ENCODE results near the gene USP38.
"Not testable (repeated sequence)": the region's sequence is repeated elsewhere in the genome, so short reads cannot be mapped to it uniquely, and the experiment has no call there.

The USP38 gene

DNA sequence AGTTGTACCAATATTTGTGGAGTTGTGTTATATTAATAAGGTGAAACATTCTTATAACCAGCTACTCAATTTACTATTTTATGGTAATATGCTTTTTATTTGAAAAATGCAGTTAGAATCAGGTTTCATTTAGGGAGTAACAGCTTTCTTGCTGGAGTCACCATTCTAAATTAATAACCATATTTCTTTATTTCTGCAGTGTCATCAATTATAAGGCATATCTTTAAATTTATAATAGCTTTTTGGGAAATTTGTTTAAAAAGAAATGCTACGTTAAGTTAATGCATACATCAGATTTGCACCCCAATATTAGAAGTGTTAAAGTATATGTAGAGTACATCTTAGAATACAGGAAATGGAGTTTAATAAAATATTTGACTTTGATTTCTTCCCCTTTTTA, 18.9 kb downstream of the USP38 start:
- DNase-seq (ENCODE audit: low read depth in 4 of 4, low spot score in 1 of 4) = no peak

DNA sequence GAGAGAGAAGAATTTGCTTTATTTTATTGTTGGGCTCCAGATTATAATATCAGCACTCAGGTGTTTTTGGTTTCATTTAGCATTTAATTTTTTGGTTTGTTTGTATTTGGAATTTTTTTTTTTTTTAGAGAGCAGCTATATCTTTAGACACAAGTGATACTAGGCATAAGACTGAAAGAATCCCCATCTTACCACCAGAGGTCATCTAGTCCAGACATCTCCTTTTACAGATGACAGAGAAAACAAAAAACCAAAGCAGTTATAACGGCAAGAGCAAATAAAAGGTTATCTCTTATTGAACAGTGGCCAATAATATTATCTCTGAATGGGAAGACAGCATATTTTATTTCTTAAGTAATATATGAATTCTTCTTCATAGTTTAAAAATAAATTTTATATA, 22.8 kb downstream of the USP38 start:
- no peak for DNase-seq (ENCODE audit: low read depth in 4 of 4, low spot score in 1 of 4)

DNA sequence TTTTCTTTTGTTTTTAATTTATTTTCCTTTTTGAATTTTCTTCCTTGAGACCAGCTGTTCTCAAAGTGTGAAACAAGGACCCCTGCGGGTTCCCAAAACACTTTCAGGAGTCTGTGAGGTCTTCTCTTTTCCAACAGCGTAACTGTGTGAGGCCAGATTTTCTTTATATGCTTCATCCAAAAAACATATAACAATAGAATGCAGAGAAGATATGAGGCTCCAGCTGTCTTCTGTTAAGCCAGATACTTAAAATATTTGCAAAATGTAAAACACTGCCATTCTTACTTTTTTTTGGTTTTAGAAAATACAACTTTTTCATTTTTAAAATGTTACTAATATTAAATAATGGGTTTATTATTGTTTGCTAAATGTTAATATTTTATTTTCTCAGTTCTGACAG, 27.8 kb downstream of the USP38 start:
- DNase-seq (ENCODE audit: low read depth in 4 of 4, low spot score in 1 of 4) = no peak

DNA sequence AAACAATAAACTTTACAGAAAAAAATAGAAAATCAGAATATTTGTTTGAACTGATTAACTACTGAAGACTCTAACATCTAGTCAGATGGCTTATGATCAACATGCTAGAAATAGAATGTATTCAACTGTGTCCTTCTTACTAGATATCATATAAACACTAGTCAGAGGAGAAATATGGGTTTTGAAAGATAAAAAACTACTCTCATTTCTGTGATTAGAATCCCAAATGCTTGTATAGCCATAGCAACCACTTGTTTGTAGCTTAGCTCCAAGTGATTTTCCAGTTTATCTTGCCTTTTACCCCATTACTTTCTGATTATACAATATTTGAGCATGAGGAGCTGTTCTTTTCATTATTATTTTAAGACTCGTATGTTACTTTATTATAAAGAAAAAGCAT, 31.2 kb downstream of the USP38 start:
- no peak for DNase-seq (ENCODE audit: low read depth in 4 of 4, low spot score in 1 of 4)

DNA sequence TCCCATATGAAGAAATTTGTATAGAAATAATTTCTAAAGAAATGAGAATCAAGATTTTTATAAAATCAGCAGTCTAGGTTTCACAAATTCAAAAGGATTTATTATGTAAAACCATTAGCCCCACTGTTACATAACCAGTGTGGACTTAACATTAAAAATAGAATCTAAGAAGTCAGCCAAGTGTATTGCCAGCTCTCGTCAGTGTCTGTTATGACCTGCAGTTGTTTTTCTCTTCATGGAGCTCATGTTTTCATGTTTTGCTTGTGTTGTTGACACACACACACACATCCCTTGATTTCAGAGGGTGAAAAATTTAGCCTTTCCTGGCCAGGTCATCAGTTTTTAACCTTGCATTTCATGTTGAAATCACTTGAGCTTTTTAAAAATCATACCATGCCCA, 39.5 kb downstream of the USP38 start:
- DNase-seq (ENCODE audit: low read depth in 4 of 4, low spot score in 1 of 4) = no peak

DNA sequence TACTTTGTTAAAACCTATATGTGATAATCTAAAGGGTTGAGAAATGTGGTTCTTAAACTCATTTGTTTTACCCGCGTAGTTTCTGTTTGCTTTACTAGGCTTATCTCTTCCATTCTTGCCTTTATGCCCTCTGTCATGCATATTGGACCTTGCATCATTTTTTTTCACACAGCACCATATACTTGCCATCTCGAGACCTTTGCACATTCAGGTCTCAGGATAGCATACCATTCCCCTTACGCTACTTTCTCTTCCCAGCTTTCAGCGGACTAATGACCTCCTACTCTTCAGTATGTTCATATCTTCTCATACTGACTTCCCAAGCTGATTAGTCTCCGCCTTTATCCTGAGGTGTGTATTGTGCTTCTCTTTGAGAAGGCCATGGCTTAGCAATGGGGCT, 40.5 kb downstream of the USP38 start:
- DNase-seq (ENCODE audit: low read depth in 4 of 4, low spot score in 1 of 4) = no peak

DNA sequence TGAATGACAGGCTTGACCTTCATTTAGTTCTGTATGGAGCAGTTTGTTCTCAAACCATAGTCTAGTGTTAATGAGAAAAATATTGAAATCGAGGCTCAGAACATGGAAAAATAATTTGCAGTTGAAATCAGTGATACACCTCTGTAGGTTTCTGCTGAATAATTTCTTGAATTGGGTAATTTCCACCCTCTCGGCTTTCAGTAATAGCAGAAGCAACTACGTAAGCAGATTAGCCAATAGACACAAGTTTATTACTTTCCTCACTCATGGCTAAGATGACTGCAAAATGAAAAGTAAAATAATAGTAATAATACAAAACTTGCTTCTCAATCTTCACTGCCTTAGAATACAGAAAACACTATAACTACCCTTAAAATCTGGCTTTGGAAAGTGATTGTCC, 46.0 kb downstream of the USP38 start:
- no peak for DNase-seq (ENCODE audit: low read depth in 4 of 4, low spot score in 1 of 4)

DNA sequence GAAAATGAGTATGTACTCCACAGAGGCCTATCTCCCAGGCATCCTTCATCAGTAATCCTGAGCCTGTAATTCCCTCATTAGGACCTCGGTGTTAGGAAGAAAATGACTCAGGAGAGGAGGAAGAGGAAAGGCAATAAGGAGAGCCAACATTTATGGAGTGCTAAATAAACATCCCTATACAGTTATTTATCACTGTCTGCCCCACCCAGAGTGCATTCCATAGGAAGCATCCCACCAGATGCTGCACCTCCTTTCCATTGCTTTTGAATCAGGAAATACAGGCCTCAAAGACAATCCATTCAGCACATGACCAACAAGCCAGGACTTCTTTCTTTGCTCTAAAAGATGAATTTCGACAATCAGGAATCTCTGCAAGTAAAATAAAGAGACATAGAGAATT, 47.6 kb downstream of the USP38 start:
- no peak for DNase-seq (ENCODE audit: low read depth in 4 of 4, low spot score in 1 of 4)

DNA sequence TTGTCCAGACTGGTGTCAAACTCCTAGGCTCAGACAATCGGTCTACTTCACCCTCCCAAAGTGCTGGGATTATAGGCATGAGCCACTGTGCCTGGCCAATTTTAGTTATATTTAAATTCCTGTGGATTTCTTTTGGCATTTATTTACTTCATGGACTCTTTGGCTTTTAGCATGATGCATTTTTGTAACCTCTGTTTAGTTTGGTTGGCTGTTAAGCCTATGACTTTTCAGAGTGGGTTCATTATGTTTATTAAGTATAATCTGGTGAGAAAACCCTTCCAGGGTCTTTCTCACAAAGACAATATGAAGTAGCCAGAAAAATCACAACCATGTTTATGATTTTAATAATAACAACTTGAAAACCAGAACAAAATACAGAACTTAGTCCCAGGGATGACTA, 49.4 kb downstream of the USP38 start:
- DNase-seq (ENCODE audit: low read depth in 4 of 4, low spot score in 1 of 4) = no peak

DNA sequence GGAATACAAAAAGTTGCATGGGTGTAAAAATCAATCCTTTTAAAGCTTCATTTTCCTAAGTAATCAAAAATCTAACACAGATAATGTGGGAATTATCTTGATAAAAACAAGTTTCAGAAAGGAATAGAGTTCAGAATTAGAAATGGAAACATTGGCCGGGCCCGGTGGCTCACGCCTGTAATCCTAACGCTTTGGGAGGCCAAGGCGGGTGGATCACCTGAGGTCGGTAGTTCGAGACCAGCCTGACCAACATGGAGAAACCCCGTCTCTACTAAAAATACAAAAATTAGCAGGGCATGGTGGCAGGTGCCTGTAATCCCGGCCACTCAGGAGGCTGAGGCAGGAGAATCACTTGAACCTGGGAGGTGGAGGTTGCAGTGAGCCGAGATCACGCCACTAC, 52.5 kb downstream of the USP38 start:
- not testable (repeated sequence) for DNase-seq (ENCODE audit: low read depth in 4 of 4, low spot score in 1 of 4)

DNA sequence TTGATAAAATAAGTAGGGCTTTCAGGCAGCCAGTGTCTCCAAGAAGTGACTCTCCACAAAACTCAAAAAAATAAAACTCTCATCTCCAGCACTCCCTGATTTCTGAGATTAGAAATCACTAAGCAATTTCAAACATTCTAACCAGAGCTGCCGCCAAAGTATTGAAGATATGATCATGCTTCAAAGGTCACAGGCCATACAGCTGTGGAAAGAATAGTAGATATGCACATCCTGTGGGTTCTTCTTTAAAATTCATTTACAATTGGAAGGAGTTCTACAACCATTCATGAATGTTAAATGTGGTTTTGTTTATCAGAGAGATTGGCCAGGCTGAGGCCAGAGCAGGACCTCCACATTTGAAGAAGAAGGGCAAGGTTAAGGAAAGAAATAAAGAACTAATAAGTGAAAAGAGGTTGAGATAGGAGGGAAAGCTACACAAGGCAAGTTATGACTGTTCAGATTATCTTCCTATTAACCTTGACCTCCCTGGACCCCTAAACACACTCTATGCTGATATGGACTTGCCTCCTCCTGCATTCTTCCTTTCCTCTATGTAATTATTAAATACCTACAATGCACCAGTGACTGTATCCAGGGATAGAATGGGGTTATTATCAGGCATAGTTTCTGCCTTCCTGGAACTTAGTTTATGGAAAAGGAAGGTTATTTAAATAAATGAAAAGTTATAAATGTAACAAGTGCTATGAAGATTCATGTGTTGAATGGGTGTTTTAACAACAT, 56.4 kb downstream of the USP38 start:
- no peak for DNase-seq (ENCODE audit: low read depth in 4 of 4, low spot score in 1 of 4)

DNA sequence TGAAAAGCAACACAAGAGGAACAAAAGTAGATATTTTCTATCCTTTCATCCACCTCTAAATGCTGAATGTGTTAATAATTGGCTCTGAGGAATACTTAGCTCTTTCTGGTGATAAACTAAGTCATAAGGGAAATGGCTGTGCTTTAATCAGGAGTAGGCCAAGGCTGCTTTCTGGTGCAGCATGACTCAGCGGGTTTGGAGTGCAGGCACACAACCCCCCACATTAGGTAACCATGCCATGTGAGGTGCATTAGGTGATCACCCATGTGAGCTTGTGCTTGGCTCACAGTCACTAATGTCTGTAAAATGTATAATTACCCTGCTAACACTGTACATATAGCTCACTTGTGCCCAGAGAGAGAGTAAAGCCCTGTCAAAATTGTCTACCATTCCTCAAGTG, 57.2 kb downstream of the USP38 start:
- no peak for DNase-seq (ENCODE audit: low read depth in 4 of 4, low spot score in 1 of 4)

DNA sequence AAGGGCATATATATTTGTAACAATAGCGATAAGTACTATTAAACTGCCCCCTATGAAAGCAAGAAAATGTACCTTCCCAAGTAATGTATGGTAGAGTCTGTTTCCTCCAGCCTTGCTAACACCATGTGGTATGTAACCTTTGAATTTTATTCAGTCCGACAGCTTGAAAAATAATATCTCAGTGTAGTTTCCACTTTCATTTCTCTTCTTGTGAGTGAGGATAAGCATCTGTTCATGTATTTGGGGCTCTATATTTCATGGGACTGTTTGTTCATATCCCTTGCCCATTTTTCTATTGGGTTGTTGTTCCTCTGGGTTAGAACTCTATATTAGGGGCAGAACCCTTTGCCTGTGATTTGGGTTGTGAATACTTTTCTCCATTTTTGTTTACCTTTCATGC, 58.3 kb downstream of the USP38 start:
- no peak for DNase-seq (ENCODE audit: low read depth in 4 of 4, low spot score in 1 of 4)

DNA sequence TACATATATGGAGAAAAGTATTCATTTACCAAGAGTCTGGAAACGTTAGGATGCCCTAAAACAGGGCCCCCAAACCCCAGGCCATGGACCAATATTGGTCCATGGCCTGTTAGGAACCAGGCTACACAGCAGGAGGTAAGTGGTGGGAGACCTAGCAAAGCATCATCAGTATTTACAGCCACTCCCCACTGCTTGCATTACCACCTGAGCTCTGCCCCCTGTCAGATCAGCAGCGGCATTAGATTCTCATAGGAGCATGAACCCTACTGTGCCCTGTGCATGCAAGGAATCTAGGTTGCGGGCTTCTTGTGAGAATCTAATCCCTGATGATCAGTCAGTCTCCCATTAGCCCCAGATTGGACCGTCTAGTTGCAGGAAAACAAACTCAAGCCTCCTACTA, 62.3 kb downstream of the USP38 start:
- DNase-seq (ENCODE audit: low read depth in 4 of 4, low spot score in 1 of 4) = no peak

DNA sequence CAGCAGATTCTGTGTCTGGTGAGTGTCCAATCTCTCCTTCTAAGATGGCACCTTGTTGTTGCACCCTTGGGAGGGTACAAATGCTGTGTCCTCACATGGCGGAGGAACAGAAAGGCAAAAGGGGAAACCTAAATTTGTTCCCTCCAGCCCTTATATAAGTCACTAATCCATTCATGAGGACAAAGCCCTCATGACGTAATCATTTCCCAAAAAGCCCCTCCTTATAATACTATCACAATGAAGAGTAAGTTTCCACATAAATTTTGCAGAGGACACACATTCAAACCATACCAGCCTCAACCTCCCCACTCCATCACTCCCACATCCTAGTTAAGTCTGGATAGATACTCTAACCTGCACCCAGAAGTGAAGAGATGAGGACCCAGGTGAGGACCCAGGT, 63.1 kb downstream of the USP38 start:
- DNase-seq (ENCODE audit: low read depth in 4 of 4, low spot score in 1 of 4) = no peak

DNA sequence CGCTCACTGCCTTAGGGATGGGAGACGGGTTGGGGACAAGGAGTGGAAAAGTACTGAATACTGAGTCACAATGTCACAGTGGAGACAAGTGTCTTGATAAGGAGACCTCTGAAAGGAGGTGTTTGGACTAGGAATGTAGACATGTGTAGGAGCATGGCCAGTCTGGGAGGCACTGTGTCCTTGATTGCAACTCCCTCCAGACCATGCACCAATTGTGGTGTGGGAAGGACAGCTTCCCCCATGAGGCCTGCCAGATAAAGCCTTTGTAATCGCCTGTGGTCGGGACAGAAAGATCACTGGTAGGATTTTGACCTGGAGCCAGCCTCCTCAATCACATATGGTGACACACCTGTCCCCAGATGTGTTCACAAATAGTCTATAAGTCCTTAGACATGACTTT, 64.1 kb downstream of the USP38 start:
- DNase-seq (ENCODE audit: low read depth in 4 of 4, low spot score in 1 of 4) = no peak

DNA sequence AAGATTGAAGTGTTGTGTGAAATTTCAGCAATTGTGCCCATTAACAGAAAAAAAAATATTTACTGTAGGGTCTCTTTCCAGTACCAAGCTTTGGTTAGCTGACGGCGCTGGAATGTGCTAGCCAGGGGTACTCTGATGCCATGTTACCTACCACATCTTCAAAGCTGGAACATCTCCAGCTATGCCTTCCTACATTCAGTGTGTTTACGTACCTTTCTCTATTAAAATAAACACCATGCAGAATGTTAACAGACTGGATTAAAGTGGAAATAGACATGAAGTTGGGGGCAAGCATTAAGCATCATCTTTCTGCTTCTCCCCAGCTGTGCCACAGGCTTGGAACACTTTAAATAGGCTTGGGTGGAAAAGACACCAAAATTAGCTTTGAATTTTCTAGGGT, 65.9 kb downstream of the USP38 start:
- no peak for DNase-seq (ENCODE audit: low read depth in 4 of 4, low spot score in 1 of 4)

DNA sequence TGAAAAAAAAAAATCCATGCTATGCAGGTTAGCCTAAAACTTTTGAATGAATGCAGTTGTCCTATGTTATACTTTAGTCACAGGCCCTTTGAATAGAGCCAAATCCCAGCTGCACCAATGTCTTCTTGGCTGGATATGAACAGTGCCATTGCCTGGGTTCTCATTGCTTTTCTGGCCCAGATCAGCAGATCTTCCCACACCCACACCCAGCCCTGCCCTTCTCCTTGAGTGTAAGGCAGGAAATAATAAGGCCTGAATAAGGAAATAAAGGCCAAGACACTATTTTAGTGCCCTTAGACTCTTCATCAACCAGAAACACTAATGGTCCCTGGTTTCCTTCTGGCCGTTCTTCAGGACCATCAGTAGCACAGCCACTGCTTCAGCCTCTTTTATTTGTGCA, 66.6 kb downstream of the USP38 start:
- DNase-seq (ENCODE audit: low read depth in 4 of 4, low spot score in 1 of 4) = no peak

DNA sequence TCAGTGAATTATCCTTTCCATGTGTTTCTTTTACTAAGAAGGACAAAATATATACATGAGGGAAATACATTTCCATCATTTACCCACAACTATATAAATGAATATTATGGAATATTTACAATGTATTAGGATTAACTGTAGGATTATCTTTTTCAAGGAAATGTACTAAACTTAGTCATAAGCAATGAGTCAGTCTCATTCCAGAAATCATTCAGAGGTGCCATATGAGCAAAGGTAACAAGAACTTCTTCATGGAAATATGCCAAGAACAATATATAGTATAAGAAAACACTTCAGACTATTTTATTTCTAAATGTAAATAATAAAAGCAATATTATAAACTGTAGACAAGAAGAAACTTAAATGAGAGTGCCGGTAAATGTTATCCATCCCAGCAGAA, 67.1 kb downstream of the USP38 start:
- DNase-seq (ENCODE audit: low read depth in 4 of 4, low spot score in 1 of 4) = no peak

DNA sequence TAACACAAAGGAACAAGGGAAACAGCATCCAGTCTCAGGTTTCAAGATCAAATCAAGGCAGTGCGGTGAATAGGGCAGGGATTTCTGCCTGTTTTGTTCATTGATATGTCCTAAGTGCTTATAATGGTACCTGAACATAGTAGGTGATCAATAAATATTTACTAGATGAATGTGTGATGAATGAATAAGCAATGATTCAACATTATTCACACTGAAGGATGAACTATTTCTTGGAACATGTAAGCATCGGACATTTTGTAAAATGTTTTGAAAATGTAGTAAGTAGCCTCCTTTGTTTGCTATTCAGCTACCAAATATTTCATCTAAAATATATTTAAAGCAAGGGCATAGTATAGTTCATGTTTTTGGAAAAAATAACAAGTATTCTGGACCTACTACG, 67.8 kb downstream of the USP38 start:
- no peak for DNase-seq (ENCODE audit: low read depth in 4 of 4, low spot score in 1 of 4)

DNA sequence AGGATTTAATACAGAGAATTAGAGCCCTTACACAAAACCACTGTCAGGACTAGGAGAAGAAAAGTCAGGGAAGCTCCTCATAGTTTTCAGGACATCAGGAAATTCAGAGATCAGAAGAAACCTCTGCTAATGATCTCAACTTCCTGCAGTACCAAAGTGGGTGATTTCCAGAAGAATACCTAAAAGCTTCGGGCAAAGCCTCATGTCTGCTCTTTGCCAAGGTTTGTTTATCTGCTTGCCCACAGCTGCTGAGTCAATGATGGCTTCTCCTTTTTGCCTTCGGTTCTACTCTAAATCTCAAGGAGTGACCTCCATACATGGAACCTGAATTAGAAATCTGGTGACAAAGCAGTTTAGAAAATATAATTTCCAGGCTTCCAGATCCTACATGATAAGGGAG, 68.4 kb downstream of the USP38 start:
- no peak for DNase-seq (ENCODE audit: low read depth in 4 of 4, low spot score in 1 of 4)

DNA sequence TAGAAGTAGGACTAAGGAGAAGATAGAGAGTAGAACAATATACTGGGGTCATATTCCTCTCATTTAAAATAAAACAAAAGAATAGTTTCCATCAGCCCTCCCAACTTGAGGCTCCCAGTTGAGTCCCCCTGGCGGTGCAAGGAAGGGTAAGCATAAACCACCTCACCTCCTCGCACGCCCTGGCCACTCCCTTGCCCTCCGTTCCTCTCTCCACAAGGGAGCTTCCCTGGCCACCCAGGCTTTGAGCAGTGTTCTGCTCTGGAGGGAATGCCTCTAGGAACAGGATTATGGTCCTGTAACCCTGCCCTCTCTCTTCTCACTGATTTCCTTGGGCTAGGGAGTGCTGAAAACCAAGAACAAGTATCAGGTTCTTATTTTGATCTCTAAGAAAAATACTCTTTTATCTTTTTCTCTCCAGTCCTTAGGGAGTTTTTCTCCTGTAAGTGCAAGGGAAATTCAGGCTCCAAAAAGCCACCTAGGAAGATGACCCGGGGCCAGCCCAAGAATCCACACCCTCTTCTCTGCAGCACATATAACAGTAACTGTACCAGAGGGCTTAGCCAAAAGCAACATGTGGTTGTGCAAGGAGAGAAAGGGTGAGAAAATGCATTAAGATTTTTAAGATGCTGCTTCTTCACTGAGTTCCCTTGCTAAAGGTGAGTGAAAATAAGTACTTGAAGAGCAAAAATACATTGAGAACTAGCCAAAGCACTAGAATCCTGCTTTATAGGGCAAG, 69.9 kb downstream of the USP38 start:
- DNase-seq (ENCODE audit: low read depth in 4 of 4, low spot score in 1 of 4) = no peak

DNA sequence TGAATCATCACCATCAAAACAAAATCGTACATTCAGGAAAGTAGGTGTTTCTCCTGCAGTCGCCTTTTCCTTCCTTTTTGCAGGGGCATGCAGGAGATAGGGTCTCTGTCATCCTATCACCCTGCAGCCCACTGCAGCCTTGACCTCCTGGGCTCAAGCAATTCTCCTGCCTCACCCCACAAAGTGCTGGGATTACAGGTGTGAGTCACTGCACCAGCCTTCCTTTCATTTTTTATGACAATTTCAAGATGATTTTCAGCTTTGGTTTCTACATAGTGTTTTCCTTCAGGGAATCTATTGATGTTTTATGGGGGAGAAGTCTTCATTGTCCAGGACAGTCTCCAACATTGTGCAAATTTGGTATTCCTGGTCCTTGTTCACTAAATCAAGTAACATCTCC, 71.7 kb downstream of the USP38 start:
- no peak for DNase-seq (ENCODE audit: low read depth in 4 of 4, low spot score in 1 of 4)
